K562 (cell line): ENCODE data around the gene CSH1. TPM values are rescaled to one million over a fixed set of nuclear protein-coding genes. Genes with fewer than 3 reads are reported as not detected.
"Not testable (repeated sequence)": the region's sequence is repeated elsewhere in the genome, so short reads cannot be mapped to it uniquely, and the experiment has no call there.

ENCODE experiments used
- ATAC-seq: fragments of 200-7000 bp; cut with Tn5 transposase; 3 replicates; pipeline ENCODE4 v1.9.1; 2020; ENCODE audit warnings: moderate library complexity
- Bru-seq: library from RNA; stranded (reverse); fragments of 400-500 nt; gene quantifications from one replicate; lab custom pipeline; 2021; lab: Mats Ljungman, UMichigan
- BruChase-seq, 2 experiments: library from RNA; stranded (reverse); fragments of 400-500 nt; gene quantifications; one replicate each; lab custom pipeline; 2021; lab: Mats Ljungman, UMichigan
- BruUV-seq: library from RNA; stranded (reverse); fragments of 400-500 nt; replicated peaks from 2 replicates; lab custom pipeline; 2021; lab: Mats Ljungman, UMichigan
- CTCF ChIA-PET: fragments of 300-600 bp; formaldehyde crosslinking; extraction: SDS; loops from one replicate; lab custom pipeline; 2021; ENCODE audit warnings: low intra/inter-chr PET ratio; lab: Yijun Ruan, JAX
- POLR2A ChIA-PET: fragments of 300-600, 350-650 bp; sonication (Branson Sonifier 250); formaldehyde crosslinking; extraction: SDS; loops from one replicate; lab custom pipeline; 2021; ENCODE audit warnings: antibody characterized with exemption, inconsistent platforms; lab: Yijun Ruan, JAX
- DNase-seq, 4 experiments: peaks; one replicate each; pipeline versions ENCODE4 v3.0.0 to v3.0.0-alpha.2; 2011 to 2018; ENCODE audit warnings: low spot score in 3 of 4, mixed read lengths in 3 of 4; ENCODE audit errors: extremely low read depth in 1 of 4
- FAIRE-seq: peaks from 2 replicates; lab custom pipeline; 2011; peaks lifted over from hg19 to GRCh38; lab: Jason Lieb, UNC
- H2AFZ ChIP-seq: 2 replicates; pipeline ENCODE4 v1.6.0; 2011; ENCODE audit warnings: low read depth, low read length, control low read depth, inconsistent platforms
- H3K27ac ChIP-seq: fragments of 200-600 bp; 3 replicates; pipeline ENCODE4 v1.8.0; 2011; ENCODE audit warnings: low read depth, mild to moderate bottlenecking, control low read depth, inconsistent platforms, low read length, moderate library complexity, mixed read lengths; ENCODE audit errors: extremely low read depth
- H3K27me3 ChIP-seq, 2 experiments: fragments of 300-600 bp in 1 of 2; 2 replicates in 1 of 2; 3 replicates in 1 of 2; pipeline versions ENCODE4 v1.6.0 to v1.8.0; 2011; ENCODE audit warnings: inconsistent platforms in 2 of 2, low read length in 2 of 2, mild to moderate bottlenecking in 1 of 2, mixed read lengths in 1 of 2, moderate library complexity in 1 of 2; ENCODE audit not compliant: control insufficient read depth in 2 of 2, insufficient read depth in 2 of 2
- H3K36me3 ChIP-seq: fragments of 300-600 bp; 3 replicates; pipeline ENCODE4 v1.8.0; 2011; ENCODE audit warnings: mild to moderate bottlenecking, low read length, inconsistent platforms; ENCODE audit not compliant: control insufficient read depth, insufficient read depth
- H3K4me1 ChIP-seq, 2 experiments: fragments of 200-600 bp in 1 of 2; replicated peaks in 1 of 2; 2 replicates in 1 of 2; 3 replicates in 1 of 2; pipeline versions ENCODE4 v1.5.1 to v1.8.0; 2011; ENCODE audit warnings: inconsistent platforms in 2 of 2, low read length in 2 of 2, mild to moderate bottlenecking in 1 of 2, mixed read lengths in 1 of 2, moderate library complexity in 1 of 2; ENCODE audit not compliant: control insufficient read depth in 2 of 2, insufficient read depth in 2 of 2
- H3K4me2 ChIP-seq: 2 replicates; pipeline ENCODE4 v1.6.1; 2011; ENCODE audit warnings: low read length, control low read depth, inconsistent platforms, mixed read lengths; ENCODE audit not compliant: insufficient read depth
- H3K4me3 ChIP-seq: fragments of 200-600 bp; sonication (generic), shearing (Covaris generic); 2 replicates; pipeline ENCODE4 v1.5.1; 2016; ENCODE audit warnings: control low read depth, inconsistent platforms
- H3K79me2 ChIP-seq: fragments of 200-600 bp; 3 replicates; pipeline ENCODE4 v1.8.0; 2011; ENCODE audit warnings: low read length, inconsistent platforms; ENCODE audit not compliant: control insufficient read depth, insufficient read depth
- H3K9ac ChIP-seq, 2 experiments: 2 replicates each; pipeline versions ENCODE4 v1.6.0 to v1.6.1; 2011; ENCODE audit warnings: low read depth in 2 of 2, low read length in 2 of 2, control low read depth in 1 of 2, inconsistent platforms in 1 of 2, mild to moderate bottlenecking in 1 of 2, mixed read lengths in 1 of 2; ENCODE audit not compliant: insufficient read depth in 1 of 2
- H3K9me1 ChIP-seq: one replicate; pipeline ENCODE4 v1.6.0; 2011; ENCODE audit warnings: inconsistent platforms, mild to moderate bottlenecking, low read length, moderate library complexity; ENCODE audit not compliant: control insufficient read depth, insufficient read depth
- H3K9me3 ChIP-seq: replicated peaks from 2 replicates; pipeline ENCODE4 v1.5.1; 2011; ENCODE audit warnings: low read depth, low read length, inconsistent platforms; ENCODE audit not compliant: control insufficient read depth, insufficient read depth
- H4K20me1 ChIP-seq: replicated peaks from 2 replicates; pipeline ENCODE4 v1.6.1; 2011; ENCODE audit warnings: low read length, inconsistent platforms, mixed read lengths; ENCODE audit not compliant: control insufficient read depth, insufficient read depth
- WGBS: fragments of 100-300 bp; shearing (Covaris generic); methylation state at CpG from one replicate; pipeline ENCODE4 v1.1.6; 2016; ENCODE audit warnings: low coverage, mixed read lengths; ENCODE audit not compliant: insufficient coverage; ENCODE audit errors: missing lambda C conversion rate; 5-methylcytosine and 5-hydroxymethylcytosine counted together
- in situ Hi-C: fragments of 300-500 bp; cut with MboI; formaldehyde crosslinking; loops from 4 replicates; pipeline ENCODE4 v1.15.0; 2018; ENCODE audit warnings: inconsistent platforms, mixed read lengths
- intact Hi-C: fragments of 100-400 bp; cut with micrococcal nuclease; formaldehyde crosslinking; loops from 2 replicates; pipeline ENCODE4 v1.14.2; 2022
- long read RNA-seq, 3 experiments: library from polyadenylated mRNA in 2 of 3; library from RNA in 1 of 3; unstranded in 2 of 3; stranded (forward) in 1 of 3; transcript quantifications; one replicate each; pipeline ENCODE4 v2.0.0, GENCODE V29; 2019 to 2022
- polyA minus RNA-seq, 3 experiments: library from RNA; depleted of rRNA, polyadenylated mRNA; stranded (reverse); fragments of >200 nt; gene quantifications; 2 replicates each; pipeline ENCODE4 v1.2.3, GENCODE V29; 2011
- polyA plus RNA-seq, 8 experiments: library from polyadenylated mRNA; depleted of rRNA in 4 of 8; stranded (reverse) in 5 of 8; unstranded in 3 of 8; fragments of >200 nt; fragmentation: Nextera tagmentation in 2 of 8; fragmentation: Illumina TruSeq in 1 of 8; extraction: Ambion mirVana in 2 of 8; extraction: Trizol in 1 of 8; gene quantifications; 2 replicates each; pipeline versions ENCODE4 v1.2.1 to v1.2.3, GENCODE V29; 2011 to 2014; ENCODE audit warnings: inconsistent platforms in 1 of 8, missing spikeins in 1 of 8
- total RNA-seq, 7 experiments: library from RNA; depleted of rRNA in 6 of 7; stranded (reverse); fragments of >200 nt in 6 of 7; fragmentation: Illumina TruSeq in 2 of 7; extraction: Trizol in 2 of 7; gene quantifications; 2 replicates each; pipeline versions ENCODE4 v1.2.1 to v1.2.3, GENCODE V29; 2011 to 2021; ENCODE audit warnings: low replicate concordance in 1 of 7

Gene CSH1
- total RNA-seq (2011; cell fraction: chromatin; rRNA removed; ENCODE audit: low replicate concordance), result not detected in 2 replicates
- total RNA-seq (2011; cell fraction: nucleolus; rRNA removed), result not detected in 2 replicates
- not detected in 2 replicates for total RNA-seq (2011; cell fraction: nucleoplasm; rRNA removed)
- total RNA-seq (2014; rRNA removed) (not detected in 2 replicates), total RNA-seq (2014; rRNA removed; fragmentation: Illumina TruSeq; extraction: Trizol) (not detected in 2 replicates), total RNA-seq (2015; rRNA removed; fragmentation: Illumina TruSeq; extraction: Trizol) (not detected in 2 replicates), total RNA-seq (2021) (not detected in 2 replicates), polyA plus RNA-seq (2011; rRNA removed) (not detected in 2 replicates), polyA plus RNA-seq (2014; fragmentation: Illumina TruSeq; extraction: Trizol) (not detected in 2 replicates), polyA plus RNA-seq (2014; fragmentation: Nextera tagmentation; extraction: Ambion mirVana) (not detected), polyA plus RNA-seq (2014; rRNA removed) (not detected in 2 replicates), polyA minus RNA-seq (2011; rRNA and poly(A)+ RNA removed) (not detected in 2 replicates), Bru-seq, nascent RNA (not detected), BruChase-seq, experiment 1, labeled RNA remaining after a 2-hour chase (not detected), BruChase-seq, experiment 2, labeled RNA remaining after a 6-hour chase (not detected)
- polyA plus RNA-seq (2011; cell fraction: cytosol; rRNA removed), result not detected in 2 replicates
- not detected in 2 replicates for polyA plus RNA-seq (2011; cell fraction: nucleus; rRNA removed)
- 0.25 TPM in 1 of 2 replicates, not detected in the other for polyA plus RNA-seq (2012)
- not detected in 2 replicates for polyA minus RNA-seq (2011; cell fraction: cytosol; rRNA and poly(A)+ RNA removed)
- polyA minus RNA-seq (2011; cell fraction: nucleus; rRNA and poly(A)+ RNA removed), result not detected in 2 replicates
- long read RNA-seq, experiment 1, result 0 reads
- long read RNA-seq, experiment 2, result 0 reads
- long read RNA-seq, experiment 3, result 0 reads

- peak; percentile 84 for ATAC-seq
- H2AFZ ChIP-seq, in situ Hi-C loops, CTCF ChIA-PET, H3K9ac ChIP-seq, BruUV-seq, DNase-seq, intact Hi-C loops, H3K4me1 ChIP-seq, H3K4me3 ChIP-seq, H3K9me1 ChIP-seq, H3K27ac ChIP-seq, H3K9me3 ChIP-seq, H3K4me2 ChIP-seq, H4K20me1 ChIP-seq, H3K36me3 ChIP-seq, H3K79me2 ChIP-seq: not testable (repeated sequence)
- peaks cover 0 to 14% of the 10 kb centered on the region in 2 experiments; a peak in 3 of 5 replicates for H3K27me3 ChIP-seq
- POLR2A ChIA-PET, result interaction anchor here (0.7 kb wide), 1 partner anchor 397 kb away, joined by 3 read pairs; no protein-coding TSS in a partner anchor
- peak; percentile 83 for FAIRE-seq
- WGBS, result 0% methylated on average over 1 of the region's 14 CpGs
Observed at GRCh38 chr17:63896524-63897354, at the start of gene CSH1. CSH1 (minus strand) TSS chr17:63896574; CDS start chr17:63896511, 63 bp downstream.
